PC-3 (cell line): ENCODE results near the gene SLC30A10. TPM values are rescaled to one million over a fixed set of nuclear protein-coding genes. Genes with fewer than 3 reads are reported as not detected.

ENCODE experiments used
- ATAC-seq: fragments of 200-7000 bp; cut with Tn5 transposase; 2 replicates; pipeline ENCODE4 v1.9.1; 2020; ENCODE audit warnings: mild to moderate bottlenecking, moderate library complexity
- BruUV-seq: library from RNA; stranded (reverse); fragments of 400-500 nt; replicated peaks from 2 replicates; lab custom pipeline; 2021; lab: Mats Ljungman, UMichigan
- CTCF ChIA-PET: fragments of 300-600 bp; sonication (Branson Sonifier 250); formaldehyde crosslinking; loops from one replicate; lab custom pipeline; 2022; ENCODE audit warnings: antibody characterized with exemption; lab: Charles Lee
- POLR2A ChIA-PET: fragments of 300-600 bp; sonication (Branson Sonifier 250); formaldehyde crosslinking; loops from one replicate; lab custom pipeline; 2022; ENCODE audit warnings: antibody characterized with exemption; ENCODE audit not compliant: unreplicated experiment; lab: Charles Lee
- DNase-seq: peaks from one replicate; pipeline ENCODE4 v3.0.0-alpha.2; 2015
- H2AFZ ChIP-seq: fragments of 300-600 bp; sonication (generic); 2 replicates; pipeline ENCODE4 v1.6.0; 2016; ENCODE audit warnings: antibody characterized with exemption, low read length
- H3F3A ChIP-seq: fragments of 300-600 bp; sonication (generic); one replicate; pipeline ENCODE4 v1.6.0; 2017; ENCODE audit warnings: antibody characterized with exemption, low read length, control low read depth, mild to moderate bottlenecking; ENCODE audit not compliant: unreplicated experiment
- H3K27ac ChIP-seq: fragments of 300-600 bp; sonication (generic); 2 replicates; pipeline ENCODE4 v1.5.1; 2016; ENCODE audit warnings: mild to moderate bottlenecking, low read length
- H3K27me3 ChIP-seq: fragments of 300-600 bp; sonication (generic); 2 replicates; pipeline ENCODE4 v1.6.1; 2016; ENCODE audit warnings: low read length, mixed read lengths
- H3K36me3 ChIP-seq: fragments of 300-600 bp; sonication (generic); 2 replicates; pipeline ENCODE4 v1.6.1; 2016; ENCODE audit warnings: low read depth, mixed run types, low read length, mixed read lengths
- H3K4me1 ChIP-seq: fragments of 300-600 bp; sonication (generic); 2 replicates; pipeline ENCODE4 v1.5.1; 2016; ENCODE audit warnings: low read length; ENCODE audit not compliant: insufficient read depth
- H3K4me2 ChIP-seq: fragments of 300-600 bp; sonication (generic); 2 replicates; pipeline ENCODE4 v1.6.0; 2016; ENCODE audit warnings: low read length
- H3K4me3 ChIP-seq: fragments of 300-600 bp; sonication (generic); 2 replicates; pipeline ENCODE4 v1.5.1; 2016; ENCODE audit warnings: mild to moderate bottlenecking, low read length, mixed read lengths
- H3K79me2 ChIP-seq: fragments of 300-600 bp; sonication (generic); 2 replicates; pipeline ENCODE4 v1.6.1; 2017; ENCODE audit warnings: low read length, mixed read lengths
- H3K9ac ChIP-seq: fragments of 300-600 bp; sonication (generic); 2 replicates; pipeline ENCODE4 v1.6.0; 2016; ENCODE audit warnings: mild to moderate bottlenecking, low read length
- H3K9me2 ChIP-seq: fragments of 300-600 bp; sonication (generic); replicated peaks from 2 replicates; pipeline ENCODE4 v1.6.1; 2016; ENCODE audit warnings: mixed run types, low read length, mixed read lengths
- H3K9me3 ChIP-seq: fragments of 300-600 bp; sonication (generic); 2 replicates; pipeline ENCODE4 v1.6.1; 2016; ENCODE audit warnings: low read length, mixed read lengths
- H4K20me1 ChIP-seq: fragments of 300-600 bp; sonication (generic); 2 replicates; pipeline ENCODE4 v1.6.1; 2016; ENCODE audit warnings: low read length, mixed read lengths
- EZH2 ChIP-seq: fragments of 300-600 bp; sonication (generic); IDR thresholded peaks from one replicate; pipeline ENCODE4 v1.6.1; 2017; ENCODE audit warnings: antibody characterized with exemption, mild to moderate bottlenecking, low read length; ENCODE audit not compliant: unreplicated experiment
- EZH2phosphoT487 ChIP-seq: fragments of 300-600 bp; sonication (generic); IDR thresholded peaks from 2 replicates; pipeline ENCODE4 v1.6.1; 2018; ENCODE audit warnings: mild to moderate bottlenecking, antibody characterized with exemption, low read length, borderline replicate concordance
- intact Hi-C: fragments of 100-400 bp; cut with micrococcal nuclease; formaldehyde crosslinking; loops from 2 replicates; pipeline ENCODE4 v1.9.0; 2023
- total RNA-seq: library from RNA; depleted of rRNA; stranded (reverse); fragments of >200 nt; gene quantifications from 2 replicates; pipeline ENCODE4 v1.2.3, GENCODE V29; 2014
- TF ChIP-seq, protein P1 (sequence below): fragments of 300-600 bp; sonication (generic); conservative IDR thresholded peaks from 2 replicates; pipeline ENCODE4 v1.5.1; 2017; ENCODE audit warnings: antibody characterized with exemption, low read depth, mild to moderate bottlenecking, low read length

The SLC30A10 gene
- total RNA-seq, 1 experiment from 2014 or later, result not detected

DNA sequence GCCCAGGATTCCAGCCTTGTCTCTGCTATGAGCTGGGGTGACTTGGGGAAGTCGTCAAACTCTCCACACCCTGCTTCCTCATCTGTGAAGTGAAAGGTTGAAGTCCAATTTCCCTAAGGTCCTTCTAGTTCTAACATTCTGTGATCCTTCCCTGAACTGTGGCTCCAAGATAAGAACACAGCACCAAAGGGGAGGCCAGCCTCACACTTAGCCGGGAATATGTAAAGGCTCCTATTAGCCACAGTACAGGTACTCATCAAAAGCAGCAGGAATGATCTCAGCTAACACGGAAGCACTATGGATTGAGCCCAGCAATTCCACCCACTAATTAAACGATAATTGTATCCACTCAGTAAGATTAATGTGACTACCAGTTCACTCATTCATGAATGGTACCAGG lies 4.0 kb downstream of the SLC30A10 start:
- TF ChIP-seq, protein P1, sequence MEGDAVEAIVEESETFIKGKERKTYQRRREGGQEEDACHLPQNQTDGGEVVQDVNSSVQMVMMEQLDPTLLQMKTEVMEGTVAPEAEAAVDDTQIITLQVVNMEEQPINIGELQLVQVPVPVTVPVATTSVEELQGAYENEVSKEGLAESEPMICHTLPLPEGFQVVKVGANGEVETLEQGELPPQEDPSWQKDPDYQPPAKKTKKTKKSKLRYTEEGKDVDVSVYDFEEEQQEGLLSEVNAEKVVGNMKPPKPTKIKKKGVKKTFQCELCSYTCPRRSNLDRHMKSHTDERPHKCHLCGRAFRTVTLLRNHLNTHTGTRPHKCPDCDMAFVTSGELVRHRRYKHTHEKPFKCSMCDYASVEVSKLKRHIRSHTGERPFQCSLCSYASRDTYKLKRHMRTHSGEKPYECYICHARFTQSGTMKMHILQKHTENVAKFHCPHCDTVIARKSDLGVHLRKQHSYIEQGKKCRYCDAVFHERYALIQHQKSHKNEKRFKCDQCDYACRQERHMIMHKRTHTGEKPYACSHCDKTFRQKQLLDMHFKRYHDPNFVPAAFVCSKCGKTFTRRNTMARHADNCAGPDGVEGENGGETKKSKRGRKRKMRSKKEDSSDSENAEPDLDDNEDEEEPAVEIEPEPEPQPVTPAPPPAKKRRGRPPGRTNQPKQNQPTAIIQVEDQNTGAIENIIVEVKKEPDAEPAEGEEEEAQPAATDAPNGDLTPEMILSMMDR, result no peak
- TF ChIP-seq EZH2phosphoT487 (no peak), EZH2 (no peak)
- H2AFZ ChIP-seq, result no peak overlapping the region
- no peaks in the 10 kb centered on the region for H4K20me1 ChIP-seq
- no peak overlapping the region for H3K9ac ChIP-seq
- intact Hi-C loops, result no loop called here
- ChIA-PET POLR2A (no interaction called here), CTCF (no interaction called here)
- no peak overlapping the region for H3K4me2 ChIP-seq
- no peak overlapping the region for H3K27ac ChIP-seq
- no peaks in the 10 kb centered on the region for H3K4me1 ChIP-seq
- H3K36me3 ChIP-seq, result no peaks in the 10 kb centered on the region
- no peaks in the 10 kb centered on the region for H3F3A ChIP-seq
- H3K4me3 ChIP-seq, result no peak overlapping the region
- 0 out of 2 replicates have a peak, but pooled peaks cover 5% of the 10 kb centered on the region for H3K27me3 ChIP-seq
- H3K9me2 ChIP-seq, result no peaks in the 10 kb centered on the region
- BruUV-seq, result no TSS peak
- H3K79me2 ChIP-seq, result no peaks in the 10 kb centered on the region
- no peaks in the 10 kb centered on the region for H3K9me3 ChIP-seq
- no peak for ATAC-seq
- DNase-seq, result no peak

DNA sequence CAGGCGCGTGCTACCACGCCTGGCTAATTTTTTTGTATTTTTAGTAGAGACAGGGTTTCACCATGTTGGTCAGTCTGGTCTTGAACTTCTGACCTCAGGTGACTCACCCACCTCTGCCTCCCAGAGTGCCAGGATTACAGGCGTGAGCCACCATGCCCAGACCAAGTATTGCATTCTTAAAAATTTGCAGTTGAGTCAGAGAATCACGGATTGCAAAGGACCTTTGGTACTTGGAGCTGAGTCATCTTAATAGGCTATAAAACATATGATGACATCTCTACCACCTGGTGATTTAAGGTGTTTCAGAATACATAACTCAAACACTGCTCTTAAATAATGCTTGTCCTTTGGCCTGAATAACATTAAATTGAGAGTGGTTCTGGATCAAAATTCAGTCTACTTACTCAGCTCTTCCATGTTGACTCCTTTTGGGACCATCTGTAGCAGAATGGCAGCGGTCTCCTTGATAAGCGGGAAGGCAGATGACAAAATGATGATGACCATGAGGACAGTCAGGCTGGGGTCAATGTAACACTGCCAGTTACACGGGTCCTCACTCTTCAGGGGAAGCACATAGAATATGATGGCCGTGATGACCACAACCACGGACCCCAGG lies 10.4 kb downstream of the SLC30A10 start:
- H3K4me3 ChIP-seq, result no peak overlapping the region
- no TSS peak for BruUV-seq
- no peaks in the 10 kb centered on the region for H3K9me2 ChIP-seq
- H3K27me3 ChIP-seq, result no peaks in the 10 kb centered on the region
- H2AFZ ChIP-seq, result no peak overlapping the region
- ATAC-seq (peak; percentile 89), DNase-seq (peak; percentile 99)
- peaks cover 7% of the 10 kb centered on the region for H3K4me1 ChIP-seq
- peak overlapping the region; percentile 3; the same call in 1 of the 2 replicates for H3K27ac ChIP-seq
- no peaks in the 10 kb centered on the region for H3K9me3 ChIP-seq
- intact Hi-C loops, result no loop called here
- H4K20me1 ChIP-seq, result no peaks in the 10 kb centered on the region
- TF ChIP-seq, protein P1, result no peak
- no peak for TF ChIP-seq EZH2
- no peak for TF ChIP-seq EZH2phosphoT487
- peak overlapping the region; percentile 24 for H3K4me2 ChIP-seq
- no peak overlapping the region for H3K9ac ChIP-seq
- ChIA-PET CTCF (no interaction called here), POLR2A (no interaction called here)
- no peaks in the 10 kb centered on the region for H3K36me3 ChIP-seq
- no peaks in the 10 kb centered on the region for H3K79me2 ChIP-seq
- no peaks in the 10 kb centered on the region for H3F3A ChIP-seq

DNA sequence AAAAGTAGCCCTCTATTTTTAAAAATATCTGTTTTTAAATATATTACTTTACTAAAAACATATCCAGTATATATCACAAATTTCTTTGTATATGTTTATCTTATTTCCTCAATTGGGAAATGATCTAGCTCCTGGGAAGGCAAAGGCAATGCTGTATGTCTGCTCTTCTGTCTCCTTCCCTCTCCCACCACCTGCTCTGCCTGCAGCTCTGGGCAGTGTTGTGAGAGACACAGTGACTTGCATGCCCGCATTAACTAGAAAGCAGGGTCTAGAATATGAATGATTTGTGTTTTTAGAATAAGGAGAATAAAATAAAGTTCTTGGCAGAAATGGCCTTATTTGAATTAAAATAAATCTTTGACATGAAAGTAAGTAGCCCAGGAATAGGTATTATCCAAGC lies 11.1 kb downstream of the SLC30A10 start:
- intact Hi-C loops, result no loop called here
- TF ChIP-seq, protein P1, result no peak
- TF ChIP-seq EZH2phosphoT487, result no peak
- TF ChIP-seq EZH2, result no peak
- BruUV-seq, result no TSS peak
- ATAC-seq (no peak), DNase-seq (no peak)
- CTCF ChIA-PET, result no interaction called here
- Histone ChIP-seq H3K4me3 (no peak overlapping the region), H3K79me2 (no peaks in the 10 kb centered on the region), H3K27ac (no peak overlapping the region), H3K9ac (no peak overlapping the region), H4K20me1 (no peaks in the 10 kb centered on the region), H3K27me3 (no peaks in the 10 kb centered on the region), H3F3A (no peaks in the 10 kb centered on the region), H3K9me2 (no peaks in the 10 kb centered on the region), H3K36me3 (no peaks in the 10 kb centered on the region), H3K9me3 (no peaks in the 10 kb centered on the region), H2AFZ (no peak overlapping the region), H3K4me2 (no peak overlapping the region), H3K4me1 (peaks cover 7% of the 10 kb centered on the region)
- POLR2A ChIA-PET, result no interaction called here
